ENCODE measurements around the gene PDGFD.

DNA sequence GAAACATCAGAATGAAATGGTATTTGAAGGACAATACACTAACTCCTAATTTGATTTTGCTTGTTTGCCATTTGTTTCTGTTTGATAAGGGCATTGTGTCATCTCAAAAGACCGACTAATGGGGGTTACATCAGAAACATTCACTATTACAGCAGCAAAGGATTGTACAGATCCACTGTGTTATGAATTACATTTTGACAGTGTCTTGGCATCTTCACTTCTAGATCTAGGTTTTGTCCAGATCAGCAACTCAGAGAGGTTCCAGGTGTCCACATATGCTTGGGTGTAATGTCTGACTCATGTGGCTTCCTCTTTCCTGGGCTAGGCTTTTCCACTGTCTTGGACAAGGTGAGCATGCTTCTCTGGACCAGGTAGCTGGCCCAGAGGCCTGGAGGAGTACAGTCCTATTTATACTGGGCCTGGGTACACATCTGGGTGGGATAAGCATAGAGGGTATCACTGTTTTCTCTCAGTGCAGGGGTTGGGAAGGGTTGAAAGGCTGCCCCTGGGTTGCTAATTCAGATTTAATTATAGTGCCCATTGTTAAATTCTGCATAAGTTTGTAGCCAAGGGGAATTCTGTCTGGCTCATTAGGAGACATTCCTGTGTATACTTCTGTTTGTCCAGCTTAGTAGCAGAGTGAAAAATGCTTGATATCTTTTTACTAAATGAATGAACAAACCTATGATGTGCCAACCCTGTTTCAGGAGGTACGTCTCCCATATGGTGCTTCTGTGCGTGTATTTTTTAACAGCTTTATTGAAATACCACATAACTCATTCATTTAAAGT lies 103.7 kb downstream of the PDGFD start:
- TF ChIP-seq, protein P1, sequence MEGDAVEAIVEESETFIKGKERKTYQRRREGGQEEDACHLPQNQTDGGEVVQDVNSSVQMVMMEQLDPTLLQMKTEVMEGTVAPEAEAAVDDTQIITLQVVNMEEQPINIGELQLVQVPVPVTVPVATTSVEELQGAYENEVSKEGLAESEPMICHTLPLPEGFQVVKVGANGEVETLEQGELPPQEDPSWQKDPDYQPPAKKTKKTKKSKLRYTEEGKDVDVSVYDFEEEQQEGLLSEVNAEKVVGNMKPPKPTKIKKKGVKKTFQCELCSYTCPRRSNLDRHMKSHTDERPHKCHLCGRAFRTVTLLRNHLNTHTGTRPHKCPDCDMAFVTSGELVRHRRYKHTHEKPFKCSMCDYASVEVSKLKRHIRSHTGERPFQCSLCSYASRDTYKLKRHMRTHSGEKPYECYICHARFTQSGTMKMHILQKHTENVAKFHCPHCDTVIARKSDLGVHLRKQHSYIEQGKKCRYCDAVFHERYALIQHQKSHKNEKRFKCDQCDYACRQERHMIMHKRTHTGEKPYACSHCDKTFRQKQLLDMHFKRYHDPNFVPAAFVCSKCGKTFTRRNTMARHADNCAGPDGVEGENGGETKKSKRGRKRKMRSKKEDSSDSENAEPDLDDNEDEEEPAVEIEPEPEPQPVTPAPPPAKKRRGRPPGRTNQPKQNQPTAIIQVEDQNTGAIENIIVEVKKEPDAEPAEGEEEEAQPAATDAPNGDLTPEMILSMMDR (IDR thresholded peaks at IDR 0.05; ENCODE audit: low read depth, low read length), result no peak
- no peak for TF ChIP-seq EZH2phosphoT487 (IDR thresholded peaks at IDR 0.05; ENCODE audit: low read depth)

Measured in OCI-LY3 (cell line).